ENCODE results near the gene SMIM32. TPM values are rescaled to one million over a fixed set of nuclear protein-coding genes. Genes with fewer than 3 reads are reported as not detected.

SMIM32 gene
- total RNA-seq, 2 experiments from 2014 or later, result not detected

GRCh38 chr5:136216230-136216629 is 23.3 kb upstream of the SMIM32 start:
- Mint-ChIP-seq H3K36me3 (ENCODE audit: low read depth) (no peaks in the 10 kb centered on the region), H3K4me3 (no peak overlapping the region), H3K27ac (no peak overlapping the region), H3K27me3 (peaks cover 4% of the 10 kb centered on the region), H3K4me1 (no peaks in the 10 kb centered on the region), H3K9me3 (peaks cover 4% of the 10 kb centered on the region)
- ChIA-PET POLR2A (no interaction called here), CTCF (no interaction called here)
- no peak for DNase-seq

GRCh38 chr5:136215812-136216211 is 22.9 kb upstream of the SMIM32 start:
- CTCF ChIA-PET, result no interaction called here
- H3K4me3 Mint-ChIP-seq, result no peak overlapping the region

GRCh38 chr5:136213919-136214493 is 21.0 kb upstream of the SMIM32 start:
- Mint-ChIP-seq H3K4me1 (no peaks in the 10 kb centered on the region), H3K36me3 (ENCODE audit: low read depth) (no peaks in the 10 kb centered on the region), H3K27ac (no peak overlapping the region), H3K4me3 (no peak overlapping the region), H3K9me3 (no peaks in the 10 kb centered on the region), H3K27me3 (peaks cover 8% of the 10 kb centered on the region)
- ChIA-PET CTCF (no interaction called here), POLR2A (interaction anchor here (1.0 kb wide), 1 partner anchor 18 kb away, joined by 3 read pairs; no protein-coding TSS in a partner anchor)
- DNase-seq, result no peak

More at GRCh38 chr5:136215812-136216211, 22.9 kb upstream of the SMIM32 start:
- POLR2A ChIA-PET, result no interaction called here
- DNase-seq, result no peak
- peaks cover 4% of the 10 kb centered on the region for H3K9me3 Mint-ChIP-seq
- H3K36me3 Mint-ChIP-seq (ENCODE audit: low read depth), result no peaks in the 10 kb centered on the region
- H3K27me3 Mint-ChIP-seq, result peaks cover 7% of the 10 kb centered on the region
- no peaks in the 10 kb centered on the region for H3K4me1 Mint-ChIP-seq
- H3K27ac Mint-ChIP-seq, result no peak overlapping the region

DNA sequence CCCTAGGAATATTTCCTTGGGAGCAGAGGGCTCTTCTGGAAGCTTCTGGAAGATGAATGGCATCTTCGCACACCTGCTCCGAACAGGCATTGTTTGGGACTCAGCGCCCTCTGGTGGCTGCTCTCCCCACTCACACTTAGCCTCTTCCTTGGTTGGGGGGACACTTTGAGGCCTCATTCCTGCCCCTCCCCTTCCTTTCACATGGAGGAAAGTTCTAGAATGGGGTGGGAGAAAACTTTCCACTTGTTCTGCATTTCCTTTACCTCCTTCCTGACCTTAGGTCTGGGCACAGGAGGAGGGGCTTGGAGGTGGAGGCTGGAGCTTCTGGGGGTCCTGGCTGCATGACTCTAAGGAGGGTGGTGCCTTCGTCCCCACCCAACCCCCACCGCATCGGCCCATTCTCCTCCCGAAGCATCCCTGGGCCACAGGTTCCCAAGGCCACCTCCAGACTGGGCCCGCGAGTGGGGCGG is 19.3 kb upstream of the SMIM32 start:
- ChIA-PET POLR2A (no interaction called here), CTCF (interaction anchor here (0.9 to 1.5 kb wide), 8 partner anchors 12 to 646 kb away, joined by 3 to 7 read pairs (median 4); no protein-coding TSS in a partner anchor)
- Mint-ChIP-seq H3K4me1 (no peaks in the 10 kb centered on the region), H3K9me3 (no peaks in the 10 kb centered on the region), H3K4me3 (no peak overlapping the region), H3K36me3 (ENCODE audit: low read depth) (no peaks in the 10 kb centered on the region), H3K27me3 (peaks cover 8% of the 10 kb centered on the region), H3K27ac (no peak overlapping the region)
- DNase-seq, result peak; percentile 50

- Mint-ChIP-seq H3K9me3 (no peaks in the 10 kb centered on the region), H3K27me3 (peaks cover 8% of the 10 kb centered on the region), H3K27ac (no peak overlapping the region), H3K4me1 (no peaks in the 10 kb centered on the region), H3K4me3 (no peak overlapping the region), H3K36me3 (ENCODE audit: low read depth) (no peaks in the 10 kb centered on the region)
- CTCF ChIA-PET, result interaction anchor here (0.7 to 1.5 kb wide), 9 partner anchors 13 to 646 kb away, joined by 3 to 7 read pairs (median 3); no protein-coding TSS in a partner anchor
- POLR2A ChIA-PET, result no interaction called here
- DNase-seq, result no peak
These were observed 18.5 kb upstream of the SMIM32 start for GRCh38 chr5:136211282-136212040.

- Mint-ChIP-seq H3K4me3 (no peak overlapping the region), H3K36me3 (ENCODE audit: low read depth) (no peaks in the 10 kb centered on the region), H3K4me1 (no peaks in the 10 kb centered on the region), H3K27ac (no peak overlapping the region), H3K9me3 (no peaks in the 10 kb centered on the region), H3K27me3 (peaks cover 8% of the 10 kb centered on the region)
- ChIA-PET CTCF (no interaction called here), POLR2A (no interaction called here)
- no peak for DNase-seq
These were observed 17.3 kb upstream of the SMIM32 start for GRCh38 chr5:136210259-136210658.

DNA sequence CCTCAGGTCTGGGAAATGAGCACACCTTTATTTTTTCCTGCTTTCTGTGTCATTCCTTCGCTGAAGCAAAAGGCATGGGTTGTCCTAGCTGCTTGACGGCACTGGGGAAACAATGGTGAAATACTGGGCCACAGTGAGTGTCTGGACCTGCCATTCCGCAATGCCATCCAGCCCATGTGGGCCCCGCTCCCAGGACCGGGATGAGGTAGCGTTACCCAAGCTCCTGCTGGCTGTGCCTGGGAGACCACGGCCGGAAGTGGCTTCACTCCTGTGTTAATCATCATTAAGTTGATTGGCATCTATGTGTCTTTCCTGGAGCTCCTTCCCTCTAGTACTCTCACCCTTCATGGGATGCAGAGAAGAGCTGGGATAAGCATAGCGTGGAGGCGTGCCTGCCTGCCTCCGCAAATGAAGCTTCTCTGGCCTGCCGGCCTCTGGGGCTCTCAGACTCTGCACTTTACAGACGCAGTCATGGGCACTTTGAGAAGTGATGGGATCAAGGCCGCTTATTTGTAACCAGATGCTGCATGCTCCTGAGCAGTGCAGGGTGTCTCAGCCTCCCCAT is 16.5 kb upstream of the SMIM32 start:
- H3K4me3 Mint-ChIP-seq, result no peak overlapping the region
- H3K9me3 Mint-ChIP-seq, result no peaks in the 10 kb centered on the region
- no peak for DNase-seq
- H3K27me3 Mint-ChIP-seq, result peaks cover 8% of the 10 kb centered on the region
- ChIA-PET POLR2A (no interaction called here), CTCF (no interaction called here)
- H3K27ac Mint-ChIP-seq, result no peak overlapping the region
- no peaks in the 10 kb centered on the region for H3K36me3 Mint-ChIP-seq (ENCODE audit: low read depth)
- H3K4me1 Mint-ChIP-seq, result no peaks in the 10 kb centered on the region

- H3K4me1 Mint-ChIP-seq, result no peaks in the 10 kb centered on the region
- H3K4me3 Mint-ChIP-seq, result no peak overlapping the region
- H3K9me3 Mint-ChIP-seq, result no peaks in the 10 kb centered on the region
- H3K27me3 Mint-ChIP-seq, result peaks cover 8% of the 10 kb centered on the region
- ChIA-PET POLR2A (no interaction called here), CTCF (no interaction called here)
- H3K27ac Mint-ChIP-seq, result no peak overlapping the region
- H3K36me3 Mint-ChIP-seq (ENCODE audit: low read depth), result no peaks in the 10 kb centered on the region
- DNase-seq, result no peak
These were observed 16.0 kb upstream of the SMIM32 start for GRCh38 chr5:136208916-136209315.

DNA sequence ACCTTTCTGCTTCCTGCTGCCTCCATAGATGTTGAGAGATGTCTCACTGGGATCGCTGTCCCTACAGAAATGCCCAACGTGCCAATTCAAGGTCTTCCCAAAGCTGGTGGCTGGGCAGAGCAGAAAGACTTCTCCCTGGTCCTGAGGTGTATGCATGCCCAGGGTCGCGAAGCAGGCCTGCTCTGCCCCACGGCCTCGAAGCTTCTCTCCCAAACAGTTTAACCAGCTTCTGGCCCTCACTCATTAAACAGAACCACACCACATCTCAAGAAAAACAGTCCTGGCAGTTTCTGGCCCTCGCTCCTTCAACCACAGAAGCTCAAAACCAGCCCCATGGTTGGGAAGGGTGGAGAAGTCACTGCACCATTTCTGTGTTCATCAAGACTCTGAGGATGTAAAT is 14.7 kb upstream of the SMIM32 start:
- no peaks in the 10 kb centered on the region for H3K36me3 Mint-ChIP-seq (ENCODE audit: low read depth)
- peaks cover 9% of the 10 kb centered on the region for H3K27me3 Mint-ChIP-seq
- ChIA-PET POLR2A (no interaction called here), CTCF (no interaction called here)
- H3K4me1 Mint-ChIP-seq, result no peaks in the 10 kb centered on the region
- H3K27ac Mint-ChIP-seq, result no peak overlapping the region
- no peak for DNase-seq
- no peaks in the 10 kb centered on the region for H3K9me3 Mint-ChIP-seq
- H3K4me3 Mint-ChIP-seq, result no peak overlapping the region

- Mint-ChIP-seq H3K27ac (no peak overlapping the region), H3K9me3 (no peaks in the 10 kb centered on the region), H3K36me3 (ENCODE audit: low read depth) (no peaks in the 10 kb centered on the region), H3K4me1 (no peaks in the 10 kb centered on the region), H3K27me3 (peaks cover 12% of the 10 kb centered on the region), H3K4me3 (no peak overlapping the region)
- ChIA-PET CTCF (no interaction called here), POLR2A (no interaction called here)
- DNase-seq, result no peak
These were observed 13.4 kb upstream of the SMIM32 start for GRCh38 chr5:136206361-136206760.

- Mint-ChIP-seq H3K27ac (no peak overlapping the region), H3K4me1 (no peaks in the 10 kb centered on the region), H3K27me3 (peaks cover 10% of the 10 kb centered on the region), H3K36me3 (ENCODE audit: low read depth) (no peaks in the 10 kb centered on the region), H3K4me3 (no peak overlapping the region), H3K9me3 (no peaks in the 10 kb centered on the region)
- ChIA-PET POLR2A (no interaction called here), CTCF (no interaction called here)
- DNase-seq, result no peak
These were observed 13.0 kb upstream of the SMIM32 start for GRCh38 chr5:136205941-136206340.

DNA sequence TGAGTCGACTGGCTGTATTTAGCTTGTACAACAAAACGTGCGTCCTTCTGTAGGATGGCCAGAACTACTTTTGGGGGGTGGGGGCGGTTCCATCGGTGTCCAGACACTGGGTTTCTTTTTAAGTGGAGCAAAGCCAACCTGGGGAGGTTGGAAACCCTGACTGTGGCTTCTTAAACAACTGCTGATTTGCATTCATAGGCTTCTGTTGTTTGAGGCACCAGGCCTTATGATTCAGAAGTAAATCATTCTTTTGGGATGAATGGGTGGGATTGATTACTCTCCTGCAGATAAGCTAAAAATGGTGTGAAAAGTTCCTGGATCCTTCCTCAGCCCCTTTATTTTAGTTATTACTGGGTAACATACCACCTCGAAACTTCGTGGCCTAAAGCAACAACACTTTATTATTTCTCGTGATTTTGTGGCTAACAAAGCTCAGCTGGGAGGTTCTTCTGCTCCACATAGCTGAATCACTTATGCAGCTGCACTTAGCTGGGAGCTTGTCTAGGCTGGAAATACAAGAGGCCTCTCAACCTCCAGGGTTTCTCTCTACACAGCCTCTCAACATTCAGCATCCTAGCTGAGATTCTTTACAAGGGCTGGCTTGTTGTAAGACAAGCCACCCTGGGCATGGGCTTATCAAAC is 12.2 kb upstream of the SMIM32 start:
- Mint-ChIP-seq H3K27ac (no peak overlapping the region), H3K4me1 (no peaks in the 10 kb centered on the region), H3K36me3 (ENCODE audit: low read depth) (no peaks in the 10 kb centered on the region), H3K9me3 (no peaks in the 10 kb centered on the region), H3K27me3 (peaks cover 9% of the 10 kb centered on the region), H3K4me3 (no peak overlapping the region)
- ChIA-PET CTCF (interaction anchor here (0.6 kb wide), 1 partner anchor 168 kb away, joined by 3 read pairs; no protein-coding TSS in a partner anchor), POLR2A (no interaction called here)
- no peak for DNase-seq

DNA sequence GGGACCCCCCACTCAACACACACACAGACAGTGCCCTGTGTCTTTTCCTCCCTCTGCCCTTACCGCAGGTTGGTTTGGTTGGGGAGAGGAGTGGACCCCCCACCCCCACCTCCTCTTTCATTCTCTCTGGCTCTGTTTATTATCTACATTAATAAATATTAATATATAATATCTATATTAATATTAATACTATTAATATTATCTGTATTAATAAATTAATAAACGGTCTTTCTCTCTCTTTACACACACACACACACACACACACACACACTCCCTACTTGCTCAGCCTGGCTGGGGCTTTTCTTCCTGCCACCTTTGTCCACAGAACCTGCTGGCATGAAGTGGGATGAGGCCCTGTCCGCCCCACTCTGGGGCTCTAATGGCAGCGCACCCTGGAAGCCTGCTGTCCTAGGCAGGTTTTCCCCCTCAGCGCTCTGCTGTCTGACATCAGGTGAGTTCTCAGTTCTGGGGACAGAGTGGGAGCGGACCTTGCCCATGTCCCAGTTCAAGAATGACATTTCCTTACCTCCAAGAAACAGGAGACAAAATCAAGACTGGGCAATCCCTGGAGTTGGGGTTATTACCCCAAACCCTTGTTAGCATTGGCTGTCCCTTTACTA is 10.5 kb upstream of the SMIM32 start:
- no peaks in the 10 kb centered on the region for H3K36me3 Mint-ChIP-seq (ENCODE audit: low read depth)
- ChIA-PET POLR2A (no interaction called here), CTCF (interaction anchor here (1.1 kb wide), 1 partner anchor 312 kb away, joined by 3 read pairs; no protein-coding TSS in a partner anchor)
- no peaks in the 10 kb centered on the region for H3K4me1 Mint-ChIP-seq
- no peak overlapping the region for H3K4me3 Mint-ChIP-seq
- peaks cover 11% of the 10 kb centered on the region for H3K27me3 Mint-ChIP-seq
- no peak overlapping the region for H3K27ac Mint-ChIP-seq
- no peak for DNase-seq
- no peaks in the 10 kb centered on the region for H3K9me3 Mint-ChIP-seq

Data from activated CD4-positive, alpha-beta memory T cell treated with anti-CD3 and anti-CD28 coated beads, Interleukin-2, amount 10 ng/mL, durations not matched to agents 7 days and 5 days (primary cell).